Measurements from ENCODE around the gene CLTRN. TPM values are rescaled to one million over a fixed set of nuclear protein-coding genes. Genes with fewer than 3 reads are reported as not detected.
A peak's percentile ranks its signal among the peaks of the same experiment; 100 is the strongest.

CLTRN gene
- total RNA-seq, 1 experiment from 2014 or later, result 1.7 TPM

- intact Hi-C loops (cut with micrococcal nuclease; ENCODE audit: unreplicated experiment), result no loop called here
- CTCF ChIA-PET, result no interaction called here
- Histone ChIP-seq H3K27me3 (replicated peaks; ENCODE audit: control insufficient read depth, insufficient read depth, low read length) (no peaks in the 10 kb centered on the region), H3K36me3 (ENCODE audit: control insufficient read depth, insufficient read depth, low read length) (no peaks in the 10 kb centered on the region), H3K9me3 (no peaks in the 10 kb centered on the region), H3K4me3 (ENCODE audit: low read depth, low read length) (no peak overlapping the region), H3K4me1 (peaks cover 9% of the 10 kb centered on the region)
- Mint-ChIP-seq H3K4me3 (ENCODE audit: unreplicated experiment) (no peak overlapping the region), H3K27me3 (ENCODE audit: insufficient read depth, unreplicated experiment) (no peaks in the 10 kb centered on the region), H3K4me1 (ENCODE audit: low read depth, unreplicated experiment) (no peaks in the 10 kb centered on the region), H3K9me3 (ENCODE audit: unreplicated experiment) (no peaks in the 10 kb centered on the region), H3K36me3 (ENCODE audit: insufficient read depth, unreplicated experiment) (no peaks in the 10 kb centered on the region), H3K27ac (ENCODE audit: unreplicated experiment) (no peak overlapping the region)
- POLR2A ChIA-PET, result no interaction called here
- DNase-seq, result no peak
- TF ChIP-seq, protein P1, sequence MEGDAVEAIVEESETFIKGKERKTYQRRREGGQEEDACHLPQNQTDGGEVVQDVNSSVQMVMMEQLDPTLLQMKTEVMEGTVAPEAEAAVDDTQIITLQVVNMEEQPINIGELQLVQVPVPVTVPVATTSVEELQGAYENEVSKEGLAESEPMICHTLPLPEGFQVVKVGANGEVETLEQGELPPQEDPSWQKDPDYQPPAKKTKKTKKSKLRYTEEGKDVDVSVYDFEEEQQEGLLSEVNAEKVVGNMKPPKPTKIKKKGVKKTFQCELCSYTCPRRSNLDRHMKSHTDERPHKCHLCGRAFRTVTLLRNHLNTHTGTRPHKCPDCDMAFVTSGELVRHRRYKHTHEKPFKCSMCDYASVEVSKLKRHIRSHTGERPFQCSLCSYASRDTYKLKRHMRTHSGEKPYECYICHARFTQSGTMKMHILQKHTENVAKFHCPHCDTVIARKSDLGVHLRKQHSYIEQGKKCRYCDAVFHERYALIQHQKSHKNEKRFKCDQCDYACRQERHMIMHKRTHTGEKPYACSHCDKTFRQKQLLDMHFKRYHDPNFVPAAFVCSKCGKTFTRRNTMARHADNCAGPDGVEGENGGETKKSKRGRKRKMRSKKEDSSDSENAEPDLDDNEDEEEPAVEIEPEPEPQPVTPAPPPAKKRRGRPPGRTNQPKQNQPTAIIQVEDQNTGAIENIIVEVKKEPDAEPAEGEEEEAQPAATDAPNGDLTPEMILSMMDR (IDR thresholded peaks at IDR 0.05; ENCODE audit: insufficient read depth in 1 of 2, low read depth in 1 of 2, low read length in 1 of 2, severe bottlenecking in 1 of 2, unreplicated experiment in 1 of 2), result no peak
- BruUV-seq (replicated peaks), result no TSS peak
Measured at GRCh38 chrX:15623054-15623453, 41.6 kb downstream of the CLTRN start.

DNA sequence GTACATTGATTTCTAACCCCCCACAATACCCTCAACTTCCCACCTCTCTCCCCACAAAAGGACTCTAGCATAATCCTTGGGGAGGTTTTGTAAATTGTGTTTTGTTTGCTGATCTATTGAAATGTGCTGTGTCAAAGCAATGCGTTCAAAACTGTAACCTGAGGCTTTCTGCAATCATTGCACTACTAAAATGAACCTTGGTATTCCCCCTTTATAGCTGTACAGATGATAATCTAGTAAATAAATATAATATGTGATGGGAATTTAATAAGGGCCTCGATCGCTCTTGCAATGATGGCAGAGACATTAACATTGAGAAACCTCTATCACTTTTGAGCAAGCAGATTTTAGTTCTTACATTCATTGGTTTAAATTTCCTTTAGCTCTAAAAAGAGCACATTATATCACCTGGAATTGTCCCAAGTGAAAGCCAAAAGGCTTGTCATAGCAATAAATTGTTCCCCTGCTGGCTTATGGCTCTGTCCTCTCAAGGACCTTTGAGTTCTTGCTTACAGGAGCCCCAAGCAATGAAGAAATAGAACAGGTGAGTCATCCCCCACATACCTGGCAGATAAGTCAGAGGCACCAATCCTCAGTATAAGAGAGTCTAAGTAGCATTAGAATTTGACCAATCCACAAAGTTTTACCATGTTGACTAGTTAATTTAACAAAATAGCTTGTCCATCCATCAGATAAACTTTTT lies 45.4 kb downstream of the CLTRN start:
- Histone ChIP-seq H3K4me1 (peaks cover 9% of the 10 kb centered on the region), H3K4me3 (ENCODE audit: low read depth, low read length) (no peak overlapping the region), H3K27me3 (replicated peaks; ENCODE audit: control insufficient read depth, insufficient read depth, low read length) (no peaks in the 10 kb centered on the region), H3K9me3 (no peaks in the 10 kb centered on the region), H3K36me3 (ENCODE audit: control insufficient read depth, insufficient read depth, low read length) (no peaks in the 10 kb centered on the region)
- BruUV-seq (replicated peaks), result no TSS peak
- Mint-ChIP-seq H3K27ac (ENCODE audit: unreplicated experiment) (no peak overlapping the region), H3K27me3 (ENCODE audit: insufficient read depth, unreplicated experiment) (no peaks in the 10 kb centered on the region), H3K4me1 (ENCODE audit: low read depth, unreplicated experiment) (no peaks in the 10 kb centered on the region), H3K9me3 (ENCODE audit: unreplicated experiment) (no peaks in the 10 kb centered on the region), H3K36me3 (ENCODE audit: insufficient read depth, unreplicated experiment) (no peaks in the 10 kb centered on the region), H3K4me3 (ENCODE audit: unreplicated experiment) (peak overlapping the region; percentile 24)
- ChIA-PET POLR2A (no interaction called here), CTCF (no interaction called here)
- intact Hi-C loops (cut with micrococcal nuclease; ENCODE audit: unreplicated experiment), result no loop called here
- DNase-seq, result peak; percentile 57 to 62
- TF ChIP-seq, protein P1 (IDR thresholded peaks at IDR 0.05; ENCODE audit: insufficient read depth in 1 of 2, low read depth in 1 of 2, low read length in 1 of 2, severe bottlenecking in 1 of 2, unreplicated experiment in 1 of 2), result no peak

DNA sequence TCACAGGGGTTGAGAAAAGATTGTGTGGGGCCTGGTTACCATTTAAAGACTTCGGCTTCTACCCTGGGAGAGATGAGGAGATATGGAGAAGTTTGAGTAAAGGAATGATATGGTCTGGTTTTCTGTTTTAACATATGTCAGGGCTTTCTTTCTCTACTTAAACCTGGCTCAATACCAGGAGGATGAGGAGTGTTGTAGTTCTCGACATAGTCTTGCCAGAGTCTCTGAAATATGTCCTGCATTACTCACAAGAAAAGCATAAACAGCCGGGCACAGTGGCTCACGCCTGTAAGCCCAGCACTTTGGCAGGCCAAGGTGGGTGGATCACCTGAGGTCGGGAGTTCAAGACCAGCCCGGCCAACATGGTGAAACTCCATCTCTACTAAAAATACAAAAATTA lies 47.5 kb downstream of the CLTRN start:
- Mint-ChIP-seq H3K4me3 (ENCODE audit: unreplicated experiment) (no peak overlapping the region), H3K27ac (ENCODE audit: unreplicated experiment) (no peak overlapping the region), H3K4me1 (ENCODE audit: low read depth, unreplicated experiment) (no peaks in the 10 kb centered on the region), H3K27me3 (ENCODE audit: insufficient read depth, unreplicated experiment) (no peaks in the 10 kb centered on the region), H3K36me3 (ENCODE audit: insufficient read depth, unreplicated experiment) (no peaks in the 10 kb centered on the region), H3K9me3 (ENCODE audit: unreplicated experiment) (no peaks in the 10 kb centered on the region)
- no peak for DNase-seq
- Histone ChIP-seq H3K4me3 (ENCODE audit: low read depth, low read length) (no peak overlapping the region), H3K27me3 (replicated peaks; ENCODE audit: control insufficient read depth, insufficient read depth, low read length) (no peaks in the 10 kb centered on the region), H3K4me1 (peaks cover 9% of the 10 kb centered on the region), H3K9me3 (no peaks in the 10 kb centered on the region), H3K36me3 (ENCODE audit: control insufficient read depth, insufficient read depth, low read length) (no peaks in the 10 kb centered on the region)
- BruUV-seq (replicated peaks), result no TSS peak
- ChIA-PET POLR2A (no interaction called here), CTCF (no interaction called here)
- intact Hi-C loops (cut with micrococcal nuclease; ENCODE audit: unreplicated experiment), result no loop called here
- TF ChIP-seq, protein P1 (IDR thresholded peaks at IDR 0.05; ENCODE audit: insufficient read depth in 1 of 2, low read depth in 1 of 2, low read length in 1 of 2, severe bottlenecking in 1 of 2, unreplicated experiment in 1 of 2), result no peak
